CD14-positive monocyte (primary cell): ENCODE data around the gene LDAH. TPM values are rescaled to one million over a fixed set of nuclear protein-coding genes. Genes with fewer than 3 reads are reported as not detected.

ENCODE experiments used
- DNase-seq, 3 donors: peaks; one replicate each; pipeline ENCODE4 v3.0.0-alpha.2; 2011 to 2022
- H2AFZ ChIP-seq: 2 replicates; pipeline ENCODE4 v1.6.0; 2012; ENCODE audit warnings: mild to moderate bottlenecking, low read depth, low read length, inconsistent platforms; ENCODE audit not compliant: insufficient read depth, poor library complexity, severe bottlenecking
- H3K27ac ChIP-seq, 2 donors: 1 replicate in 1 of 2; 2 replicates in 1 of 2; pipeline ENCODE4 v1.5.1; 2012 to 2013; ENCODE audit warnings: low read length in 2 of 2, control low read depth in 1 of 2, inconsistent platforms in 1 of 2, low read depth in 1 of 2, mild to moderate bottlenecking in 1 of 2
- H3K27me3 ChIP-seq, 2 donors: one replicate each; pipeline versions ENCODE4 v1.6.0 to v1.6.1; 2011 to 2013; ENCODE audit warnings: low read length in 2 of 2; ENCODE audit not compliant: control insufficient read depth in 2 of 2, insufficient read depth in 2 of 2
- H3K36me3 ChIP-seq, 2 donors: replicated peaks in 1 of 2; 1 replicate in 1 of 2; 2 replicates in 1 of 2; pipeline versions ENCODE4 v1.5.1 to v1.6.1; 2012 to 2013; ENCODE audit warnings: low read length in 2 of 2, control low read depth in 1 of 2, inconsistent platforms in 1 of 2, mild to moderate bottlenecking in 1 of 2; ENCODE audit not compliant: insufficient read depth in 2 of 2, control insufficient read depth in 1 of 2
- H3K4me1 ChIP-seq, 2 donors: 1 replicate in 1 of 2; 2 replicates in 1 of 2; pipeline versions ENCODE4 v1.5.1 to v1.6.1; 2012 to 2013; ENCODE audit warnings: low read length in 2 of 2, control low read depth in 1 of 2, inconsistent platforms in 1 of 2, mild to moderate bottlenecking in 1 of 2, moderate library complexity in 1 of 2; ENCODE audit not compliant: insufficient read depth in 2 of 2, control insufficient read depth in 1 of 2
- H3K4me2 ChIP-seq: replicated peaks from 2 replicates; pipeline ENCODE3; 2012; ENCODE audit warnings: low read length, moderate library complexity, mild to moderate bottlenecking; ENCODE audit not compliant: poor library complexity, severe bottlenecking; ENCODE audit errors: extremely low read depth
- H3K4me3 ChIP-seq, 3 experiments: fragments of 200-600 bp in 1 of 3; sonication (generic) in 1 of 3; replicated peaks in 1 of 3; 1 replicate in 2 of 3; 2 replicates in 1 of 3; pipeline ENCODE4 v1.5.1; 2011 to 2013; ENCODE audit warnings: low read length in 3 of 3, mild to moderate bottlenecking in 3 of 3, control low read depth in 2 of 3, low read depth in 2 of 3, inconsistent platforms in 1 of 3, moderate library complexity in 1 of 3
- H3K79me2 ChIP-seq: 2 replicates; pipeline ENCODE4 v1.6.0; 2012; ENCODE audit warnings: mild to moderate bottlenecking, control low read depth, inconsistent platforms, low read length, moderate library complexity; ENCODE audit not compliant: insufficient read depth
- H3K9ac ChIP-seq: 2 replicates; pipeline ENCODE4 v1.6.0; 2017; ENCODE audit warnings: low read length, mild to moderate bottlenecking; ENCODE audit not compliant: insufficient read depth, poor library complexity, severe bottlenecking
- H3K9me3 ChIP-seq, 2 donors: replicated peaks in 1 of 2; 1 replicate in 1 of 2; 2 replicates in 1 of 2; pipeline versions ENCODE4 v1.5.1 to v1.6.1; 2012 to 2013; ENCODE audit warnings: low read length in 2 of 2, control low read depth in 1 of 2; ENCODE audit not compliant: control insufficient read depth in 1 of 2, insufficient read depth in 1 of 2
- H4K20me1 ChIP-seq: 2 replicates; pipeline ENCODE4 v1.6.0; 2012; ENCODE audit warnings: mild to moderate bottlenecking, low read length, control low read depth, moderate library complexity; ENCODE audit not compliant: insufficient read depth
- H3K27ac Mint-ChIP-seq, 7 donors: one replicate each; pipeline ENCODE4 v1.8.0; 2020; ENCODE audit warnings: mild to moderate bottlenecking in 7 of 7, mixed read lengths in 7 of 7, moderate library complexity in 6 of 7, inconsistent platforms in 2 of 7
- H3K27me3 Mint-ChIP-seq, 3 donors: one replicate each; pipeline ENCODE4 v1.8.0; 2021 to 2022; ENCODE audit warnings: low read depth in 3 of 3, mild to moderate bottlenecking in 3 of 3, mixed read lengths in 3 of 3, moderate library complexity in 3 of 3, inconsistent platforms in 1 of 3
- H3K36me3 Mint-ChIP-seq, 2 donors: one replicate each; pipeline ENCODE4 v1.8.0; 2020; ENCODE audit warnings: mixed read lengths in 2 of 2, inconsistent platforms in 1 of 2, mild to moderate bottlenecking in 1 of 2
- H3K4me1 Mint-ChIP-seq: one replicate; pipeline ENCODE4 v1.8.0; 2020; ENCODE audit warnings: mild to moderate bottlenecking, mixed read lengths
- H3K4me3 Mint-ChIP-seq, 2 donors: one replicate each; pipeline ENCODE4 v1.8.0; 2020; ENCODE audit warnings: mild to moderate bottlenecking in 2 of 2, mixed read lengths in 2 of 2, moderate library complexity in 1 of 2
- H3K9me3 Mint-ChIP-seq, 7 donors: one replicate each; pipeline ENCODE4 v1.8.0; 2020 to 2022; ENCODE audit warnings: mixed read lengths in 7 of 7, mild to moderate bottlenecking in 6 of 7, moderate library complexity in 6 of 7, inconsistent platforms in 2 of 7
- CTCF ChIP-seq: fragments of 200-600 bp; IDR thresholded peaks from one replicate; pipeline ENCODE4 v1.8.0; 2022; ENCODE audit warnings: antibody characterized with exemption, mild to moderate bottlenecking
- WGBS: methylation state at CpG from one replicate; pipeline ENCODE4 v1.1.5; 2013; ENCODE audit warnings: missing lambda C conversion rate; ENCODE audit not compliant: insufficient coverage; 5-methylcytosine and 5-hydroxymethylcytosine counted together
- intact Hi-C, 2 donors: fragments of 100-400 bp; cut with micrococcal nuclease; formaldehyde crosslinking; loops; one replicate each; pipeline versions ENCODE4 v1.15.0 to v1.15.1; 2023
- polyA plus RNA-seq, 3 donors: library from polyadenylated mRNA; depleted of rRNA in 1 of 3; unstranded in 2 of 3; stranded (reverse) in 1 of 3; fragments of 300-500 nt in 2 of 3; fragments of >200 nt in 1 of 3; fragmentation: Illumina TruSeq in 2 of 3; gene quantifications; 1 replicate in 2 of 3; 2 replicates in 1 of 3; pipeline ENCODE4 v1.2.3, GENCODE V29; 2012 to 2021

LDAH gene
- polyA plus RNA-seq, 3 donors = 3.7 to 5.7 (median 5.0) TPM

DNA sequence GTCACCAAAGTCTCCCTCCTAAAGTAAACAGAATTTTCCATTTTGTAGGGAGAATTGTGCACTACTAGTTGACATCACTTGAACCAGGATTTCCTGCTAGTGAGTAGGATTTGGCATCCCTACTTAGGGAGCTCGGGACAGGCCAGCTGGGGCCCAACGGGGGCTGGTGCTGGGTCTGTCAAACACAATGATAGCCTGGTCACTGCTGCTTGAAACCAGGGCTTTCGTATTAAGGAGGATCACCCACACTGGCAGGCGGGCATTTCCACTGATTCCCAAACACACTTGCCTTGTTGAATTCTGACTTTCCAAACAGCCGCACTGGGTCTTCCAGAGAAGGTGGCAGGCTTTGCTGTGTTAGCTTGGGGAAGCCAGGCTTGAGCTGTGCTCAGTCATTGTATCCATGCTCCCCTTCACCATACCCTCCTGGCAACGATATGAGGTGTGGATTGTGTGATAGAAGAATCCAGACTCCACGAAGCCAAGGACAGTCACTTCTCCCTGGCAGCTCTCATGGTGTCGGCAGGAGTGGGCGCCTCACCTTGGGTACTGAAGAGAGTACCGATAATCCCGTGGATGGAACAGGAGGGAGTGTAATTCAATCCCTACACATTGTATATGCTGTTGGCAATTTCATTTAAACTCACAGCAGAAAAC lies 148.5 kb downstream of the LDAH start:
- H3K4me3 Mint-ChIP-seq = no peak overlapping the region
- no peak overlapping the region for H3K27ac Mint-ChIP-seq
- Histone ChIP-seq H3K9me3 (peaks cover 0 to 2% of the 10 kb centered on the region in 2 donors), H3K9ac (no peak overlapping the region), H3K27me3 (peaks cover 15 to 43% of the 10 kb centered on the region in 2 donors), H3K4me3 (no peak overlapping the region), H3K4me1 (peaks cover 0 to under 1% of the 10 kb centered on the region in 2 donors), H3K4me2 (no peak overlapping the region), H3K27ac (no peak overlapping the region), H2AFZ (no peak overlapping the region), H4K20me1 (no peaks in the 10 kb centered on the region), H3K79me2 (no peaks in the 10 kb centered on the region), H3K36me3 (no peaks in the 10 kb centered on the region)
- peaks cover 0 to 17% (median 2%) of the 10 kb centered on the region in 7 donors for H3K9me3 Mint-ChIP-seq
- no peak for DNase-seq
- WGBS = 80% methylated on average over 4 of the region's 11 CpGs
- intact Hi-C loops = no loop called here
- no peak for TF ChIP-seq CTCF
- peaks cover 53 to 60% (median 59%) of the 10 kb centered on the region in 3 donors for H3K27me3 Mint-ChIP-seq
- peaks cover 15% of the 10 kb centered on the region for H3K4me1 Mint-ChIP-seq
- H3K36me3 Mint-ChIP-seq = peaks cover 0 to 3% of the 10 kb centered on the region in 2 donors

- Mint-ChIP-seq H3K27ac (no peak overlapping the region), H3K4me3 (peak overlapping the region in 1 of 2 donors; percentile 72), H3K36me3 (peaks cover 0 to 3% of the 10 kb centered on the region in 2 donors), H3K4me1 (peaks cover 19% of the 10 kb centered on the region), H3K27me3 (peaks cover 59 to 66% (median 65%) of the 10 kb centered on the region in 3 donors), H3K9me3 (peaks cover 0 to 21% (median 2%) of the 10 kb centered on the region in 7 donors)
- Histone ChIP-seq H3K4me1 (peaks cover 0 to 2% of the 10 kb centered on the region in 2 donors), H3K36me3 (no peaks in the 10 kb centered on the region), H3K4me3 (no peak overlapping the region), H3K4me2 (no peak overlapping the region), H2AFZ (no peak overlapping the region), H3K79me2 (no peaks in the 10 kb centered on the region), H3K27ac (no peak overlapping the region), H3K9me3 (peaks cover 0 to 2% of the 10 kb centered on the region in 2 donors), H3K27me3 (peaks cover 21 to 49% of the 10 kb centered on the region in 2 donors), H4K20me1 (no peaks in the 10 kb centered on the region), H3K9ac (no peak overlapping the region)
- DNase-seq = no peak
- intact Hi-C loops = no loop called here
- WGBS = 92% methylated on average over 3 of the region's 5 CpGs
- TF ChIP-seq CTCF = no peak
Observed at GRCh38 chr2:20673686-20674308, 149.1 kb downstream of the LDAH start.
